LNCAP (cell line): Measurements from ENCODE around the gene TPRG1L.

Source experiments
- TF ChIP-seq, protein P1 (sequence below): fragments of 450-650 bp; IDR thresholded peaks from 2 replicates; pipeline ENCODE4 v1.5.1; 2017; ENCODE audit warnings: mild to moderate bottlenecking

Gene TPRG1L

DNA sequence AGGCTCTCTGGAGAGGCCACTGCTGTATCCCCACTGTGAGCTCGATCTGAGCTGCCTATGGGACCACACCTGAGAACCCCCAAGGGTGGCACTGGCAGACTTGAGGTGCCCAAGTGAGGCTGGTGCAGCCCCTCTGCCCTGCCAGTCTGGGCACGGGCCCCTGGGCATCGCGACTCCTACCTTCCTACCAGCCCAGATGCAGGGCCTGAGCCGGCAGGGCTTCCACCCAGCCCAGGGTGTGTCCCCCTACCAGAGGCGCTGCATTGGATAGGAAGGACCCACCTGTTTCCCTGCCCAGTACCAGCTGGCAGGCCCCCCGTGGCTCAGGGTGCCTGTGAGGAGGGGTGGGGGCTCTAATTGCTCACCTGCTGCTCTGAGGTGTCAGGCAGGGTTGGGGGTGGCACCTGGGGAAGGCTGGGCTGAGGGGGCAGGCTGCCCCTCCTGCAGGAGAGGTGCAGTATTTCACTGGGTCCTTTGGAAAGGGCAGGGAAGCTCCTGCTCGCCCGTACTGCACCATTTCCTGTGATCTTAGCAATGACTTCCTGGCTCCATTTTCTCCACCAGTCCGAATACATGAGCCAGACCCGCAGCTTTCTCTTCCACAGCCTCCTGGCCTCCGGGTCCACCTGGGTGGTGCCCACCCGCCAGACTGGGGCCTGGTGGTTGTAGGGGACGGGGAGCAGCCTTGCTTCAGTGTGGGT, 39.3 kb downstream of the TPRG1L start:
- TF ChIP-seq, protein P1, sequence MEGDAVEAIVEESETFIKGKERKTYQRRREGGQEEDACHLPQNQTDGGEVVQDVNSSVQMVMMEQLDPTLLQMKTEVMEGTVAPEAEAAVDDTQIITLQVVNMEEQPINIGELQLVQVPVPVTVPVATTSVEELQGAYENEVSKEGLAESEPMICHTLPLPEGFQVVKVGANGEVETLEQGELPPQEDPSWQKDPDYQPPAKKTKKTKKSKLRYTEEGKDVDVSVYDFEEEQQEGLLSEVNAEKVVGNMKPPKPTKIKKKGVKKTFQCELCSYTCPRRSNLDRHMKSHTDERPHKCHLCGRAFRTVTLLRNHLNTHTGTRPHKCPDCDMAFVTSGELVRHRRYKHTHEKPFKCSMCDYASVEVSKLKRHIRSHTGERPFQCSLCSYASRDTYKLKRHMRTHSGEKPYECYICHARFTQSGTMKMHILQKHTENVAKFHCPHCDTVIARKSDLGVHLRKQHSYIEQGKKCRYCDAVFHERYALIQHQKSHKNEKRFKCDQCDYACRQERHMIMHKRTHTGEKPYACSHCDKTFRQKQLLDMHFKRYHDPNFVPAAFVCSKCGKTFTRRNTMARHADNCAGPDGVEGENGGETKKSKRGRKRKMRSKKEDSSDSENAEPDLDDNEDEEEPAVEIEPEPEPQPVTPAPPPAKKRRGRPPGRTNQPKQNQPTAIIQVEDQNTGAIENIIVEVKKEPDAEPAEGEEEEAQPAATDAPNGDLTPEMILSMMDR = no peak

- TF ChIP-seq, protein P1 = no peak
Observed at GRCh38 chr1:3664700-3665375, 40.0 kb downstream of the TPRG1L start.

GRCh38 chr1:3668148-3668547, 43.3 kb downstream of the TPRG1L start:
- TF ChIP-seq, protein P1 = no peak

- TF ChIP-seq, protein P1 = no peak
Observed at GRCh38 chr1:3668585-3669300, 43.9 kb downstream of the TPRG1L start.

DNA sequence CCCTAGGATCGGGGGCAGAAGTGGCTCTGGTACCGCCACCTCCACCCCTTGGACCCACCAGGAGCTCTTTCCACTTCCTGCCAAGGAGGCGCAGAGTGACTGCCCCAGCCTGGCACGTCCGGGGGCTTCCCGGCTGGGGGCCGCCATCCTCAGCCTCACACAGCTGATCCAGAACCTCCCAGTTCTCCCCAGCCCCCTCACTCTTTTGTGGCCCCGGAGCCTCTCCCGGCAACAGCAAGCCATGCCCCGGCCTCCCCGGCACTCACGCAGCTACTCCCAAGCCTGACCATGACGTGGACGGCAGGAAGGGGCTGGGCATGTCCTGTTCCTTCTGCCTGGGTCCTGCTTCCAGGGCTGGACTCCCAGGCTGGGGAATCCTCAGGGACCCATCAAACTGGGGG, 44.6 kb downstream of the TPRG1L start:
- TF ChIP-seq, protein P1 = no peak

DNA sequence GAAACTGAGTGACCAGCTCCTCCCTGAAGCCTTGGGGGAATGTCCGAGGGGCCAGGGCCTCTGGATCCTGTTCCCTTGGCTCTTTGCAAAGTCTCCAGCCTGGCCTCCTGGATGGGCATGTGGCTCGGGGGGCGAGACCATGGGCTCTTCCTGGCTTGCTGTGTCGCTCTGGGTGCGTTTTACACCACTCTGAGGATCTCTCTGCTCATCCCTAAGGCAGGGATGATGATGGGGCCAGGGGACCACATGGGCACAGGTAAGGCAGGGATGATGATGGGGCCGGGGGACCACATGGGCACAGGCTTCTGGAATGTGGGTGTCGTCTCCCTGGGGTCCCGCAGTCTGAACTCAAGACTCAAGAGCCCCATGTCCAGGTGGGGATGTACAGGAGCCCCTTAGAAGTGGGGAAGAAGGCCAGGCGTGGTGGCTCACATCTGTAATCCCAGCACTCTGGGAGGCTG, 45.2 kb downstream of the TPRG1L start:
- TF ChIP-seq, protein P1 = no peak

- TF ChIP-seq, protein P1 = no peak
Observed at GRCh38 chr1:3670823-3671265, 46.0 kb downstream of the TPRG1L start.
